Breast epithelium (tissue), 3 donors: ENCODE data around the gene ZDHHC5.

Experiments
- CTCF ChIP-seq, 3 donors: fragments of 450-650 bp; IDR thresholded peaks; one replicate each; pipeline ENCODE4 v1.5.1; 2016 to 2017; ENCODE audit warnings: antibody characterized with exemption in 3 of 3, mild to moderate bottlenecking in 3 of 3, moderate library complexity in 3 of 3
- POLR2A ChIP-seq: fragments of 450-650 bp; IDR thresholded peaks from one replicate; pipeline ENCODE4 v1.6.1; 2016; ENCODE audit warnings: antibody characterized with exemption, mild to moderate bottlenecking, moderate library complexity

- no peak for TF ChIP-seq CTCF (IDR thresholded peaks at IDR 0.05)
- no peak for TF ChIP-seq POLR2A
Observed at GRCh38 chr11:57735619-57736298, 67.8 kb downstream of the ZDHHC5 start.
